NCI-H1105 treated with DMSO at 0.1 percent for 48 hours (cell line): ENCODE data around the gene CNTNAP2.

Experiments
- DNase-seq: peaks from one replicate; lab custom pipeline; 2025; lab: John Stamatoyannopoulos, UW

Gene CNTNAP2

DNA sequence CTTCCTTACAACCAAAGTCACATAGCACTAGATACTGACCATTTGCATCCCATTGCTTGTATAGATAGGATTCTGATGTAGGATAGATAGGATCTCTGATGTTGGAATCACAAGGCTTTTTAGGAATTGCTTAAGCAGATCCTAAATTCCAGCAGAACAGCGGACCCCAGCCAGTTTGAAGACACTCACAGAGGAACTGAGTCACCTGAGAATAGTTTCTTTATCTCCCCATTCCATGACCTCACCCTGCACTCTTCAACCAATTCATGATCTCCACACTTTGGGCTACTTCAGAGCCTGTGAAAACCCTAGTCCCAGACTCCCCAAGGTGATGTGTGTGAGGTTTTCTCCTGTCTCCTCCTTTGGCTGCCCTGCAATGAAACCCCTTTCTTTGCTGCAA is 179.4 kb downstream of the CNTNAP2 start:
- DNase-seq, result no peak

DNA sequence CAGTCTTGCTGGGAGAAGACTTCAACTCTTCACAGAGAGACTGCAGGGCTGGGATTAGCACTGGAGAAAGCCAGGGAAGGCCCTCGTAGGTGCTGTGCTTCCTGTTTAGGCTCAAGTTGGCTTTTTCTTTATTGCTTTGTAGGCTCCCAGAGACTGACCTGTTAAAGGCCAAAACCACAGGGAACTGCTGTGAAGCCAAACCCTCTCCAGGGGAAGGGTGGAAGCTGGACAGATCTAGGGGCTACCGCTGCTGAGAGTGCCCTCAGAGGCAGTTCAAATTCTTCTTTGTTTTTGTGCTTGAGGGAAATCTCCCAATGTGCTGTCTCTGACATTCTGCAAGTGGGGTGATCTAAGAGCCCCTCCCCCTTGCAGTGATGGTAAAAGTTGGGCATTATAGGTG is 198.4 kb downstream of the CNTNAP2 start:
- DNase-seq, result no peak

- DNase-seq, result no peak
Observed at GRCh38 chr7:146319629-146320028, 203.0 kb downstream of the CNTNAP2 start.

DNA sequence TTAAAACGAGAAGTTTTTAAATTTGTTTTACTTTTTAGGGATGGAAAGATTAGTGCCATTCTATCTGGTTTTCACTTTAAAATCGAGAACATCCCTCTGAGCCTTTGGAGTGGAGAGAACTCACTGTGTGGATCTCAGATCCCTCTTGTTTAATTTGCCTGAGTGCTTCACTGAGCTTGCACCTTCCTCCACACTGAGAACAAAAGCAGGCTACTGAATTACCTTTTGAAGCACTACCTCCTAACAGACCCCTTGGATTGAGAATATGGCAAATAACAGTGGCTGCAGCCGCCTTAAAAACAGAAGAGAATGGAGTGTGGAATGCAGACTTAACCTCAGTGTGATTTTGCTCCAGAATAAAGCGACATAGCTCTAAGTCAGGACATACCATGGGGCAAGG is 204.7 kb downstream of the CNTNAP2 start:
- no peak for DNase-seq

DNA sequence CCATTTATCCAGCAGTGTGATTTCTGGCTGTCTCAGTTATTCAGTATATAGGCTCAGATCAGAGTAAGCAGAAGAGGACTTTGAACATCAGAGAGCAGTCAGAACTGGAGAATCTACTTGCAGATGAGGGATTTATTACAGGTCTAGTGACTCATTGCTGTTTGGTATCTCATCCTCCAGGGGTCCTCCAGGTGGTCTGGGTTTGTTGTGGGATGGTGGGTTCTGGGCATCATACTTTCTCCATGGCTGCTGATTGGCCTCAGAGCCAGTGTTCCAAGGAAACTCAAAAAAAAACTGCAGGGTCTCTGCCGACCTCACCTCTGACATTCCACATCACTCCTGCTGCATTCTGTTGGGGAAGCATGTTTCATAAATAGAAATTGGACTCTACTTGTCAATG is 214.8 kb downstream of the CNTNAP2 start:
- no peak for DNase-seq

DNA sequence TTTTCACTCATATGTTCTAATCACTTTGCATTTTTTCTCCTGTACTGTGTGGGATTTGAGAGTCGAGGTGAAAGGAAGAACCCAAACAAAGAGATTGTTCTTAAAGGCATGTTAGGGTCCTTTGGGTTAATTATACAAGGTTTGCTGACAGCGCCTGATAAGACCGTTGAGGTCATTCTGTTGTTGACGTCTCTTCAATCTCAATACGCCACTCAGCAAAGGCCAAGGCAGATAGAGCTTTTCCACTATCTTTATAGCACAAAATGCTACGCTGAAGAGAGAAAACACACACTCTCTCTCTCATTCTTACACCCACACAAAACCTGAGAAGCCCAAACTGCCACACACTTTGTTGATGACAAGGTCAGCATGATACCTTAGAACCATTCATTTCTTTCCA is 228.7 kb downstream of the CNTNAP2 start:
- DNase-seq, result no peak

DNA sequence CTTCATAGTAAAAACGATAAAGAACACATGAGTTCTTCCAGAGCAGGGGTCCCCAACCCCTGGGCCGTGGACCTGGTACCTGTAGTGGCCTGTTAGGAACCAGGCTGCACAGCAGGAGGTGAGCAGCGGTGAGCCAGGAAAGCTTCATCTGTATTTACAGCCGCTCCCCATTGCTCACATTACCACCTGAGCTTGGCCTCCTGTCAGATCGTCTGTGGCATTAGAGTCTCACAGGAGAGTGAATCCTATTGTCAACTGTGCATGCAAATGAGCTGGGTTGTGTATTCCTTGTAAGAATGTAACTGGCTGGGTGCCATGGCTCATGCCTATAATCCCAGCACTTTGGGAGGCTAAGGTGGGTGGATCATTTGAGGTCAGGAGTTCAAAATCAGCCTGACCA is 229.5 kb downstream of the CNTNAP2 start:
- no peak for DNase-seq

- no peak for DNase-seq
Observed at GRCh38 chr7:146355216-146355615, 238.6 kb downstream of the CNTNAP2 start.

GRCh38 chr7:146359176-146359575 is 242.6 kb downstream of the CNTNAP2 start:
- no peak for DNase-seq

- DNase-seq, result no peak
Observed at GRCh38 chr7:146366938-146367337, 250.3 kb downstream of the CNTNAP2 start.

GRCh38 chr7:146370171-146370570 is 253.6 kb downstream of the CNTNAP2 start:
- no peak for DNase-seq

DNA sequence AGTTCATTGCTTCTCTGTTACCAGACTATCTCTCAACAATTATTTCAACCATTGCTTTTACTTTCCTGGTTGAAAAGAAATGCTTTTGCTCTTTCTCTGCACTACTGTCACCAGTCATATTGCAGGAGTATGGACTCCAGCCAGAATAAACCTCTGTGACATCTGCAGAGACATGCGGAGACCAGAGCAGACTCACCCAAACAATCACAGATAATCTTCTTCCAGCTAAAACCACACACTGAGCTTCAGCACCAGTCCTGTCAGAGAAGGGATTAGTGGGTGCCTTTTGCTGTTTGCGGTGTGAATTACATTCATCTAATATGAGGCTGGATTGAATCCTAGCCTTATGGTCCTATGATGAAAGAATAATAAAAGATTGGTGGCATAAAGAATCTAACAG is 258.6 kb downstream of the CNTNAP2 start:
- DNase-seq, result no peak

- DNase-seq, result no peak
Observed at GRCh38 chr7:146378196-146378595, 261.6 kb downstream of the CNTNAP2 start.

DNA sequence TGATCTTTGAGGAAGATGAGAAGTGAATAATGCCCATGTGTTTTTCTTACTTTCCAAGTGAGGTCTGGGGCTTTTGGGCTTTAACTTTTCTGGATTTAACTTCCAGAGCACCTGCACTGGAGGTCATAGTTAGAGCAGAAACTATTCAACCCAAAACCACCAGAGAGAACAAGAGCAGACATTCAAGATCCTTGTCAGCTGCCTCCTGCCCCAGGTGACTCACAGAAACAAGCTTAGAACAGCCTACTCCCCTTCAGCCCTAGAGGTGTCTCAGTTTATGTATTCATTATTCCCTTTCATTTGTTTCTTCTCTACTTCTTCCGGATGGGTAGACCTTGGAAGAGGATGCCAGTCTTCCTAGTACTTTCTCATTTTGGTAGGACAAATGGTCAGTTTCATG is 270.5 kb downstream of the CNTNAP2 start:
- DNase-seq, result no peak

- no peak for DNase-seq
Observed at GRCh38 chr7:146388928-146389327, 272.3 kb downstream of the CNTNAP2 start.

DNA sequence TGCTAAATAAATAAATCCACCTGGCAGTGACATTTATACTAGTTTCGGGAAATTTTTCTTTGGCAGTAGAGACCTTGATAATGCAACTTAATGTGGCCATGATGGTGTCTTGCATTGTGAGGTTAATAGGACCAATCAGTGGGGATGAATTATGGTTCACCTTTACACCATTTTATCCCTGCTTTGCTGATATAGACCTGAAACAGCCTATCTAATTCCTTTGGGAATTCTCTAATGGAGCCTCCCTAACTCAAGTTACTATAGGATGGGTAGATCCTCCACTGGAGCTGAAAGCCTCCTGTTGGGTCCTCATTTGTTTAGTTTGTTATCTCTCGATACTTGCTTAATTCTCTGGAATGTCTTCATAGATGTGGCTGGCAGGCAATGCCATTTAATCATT is 276.7 kb downstream of the CNTNAP2 start:
- no peak for DNase-seq

GRCh38 chr7:146397141-146397540 is 280.5 kb downstream of the CNTNAP2 start:
- DNase-seq, result no peak

DNA sequence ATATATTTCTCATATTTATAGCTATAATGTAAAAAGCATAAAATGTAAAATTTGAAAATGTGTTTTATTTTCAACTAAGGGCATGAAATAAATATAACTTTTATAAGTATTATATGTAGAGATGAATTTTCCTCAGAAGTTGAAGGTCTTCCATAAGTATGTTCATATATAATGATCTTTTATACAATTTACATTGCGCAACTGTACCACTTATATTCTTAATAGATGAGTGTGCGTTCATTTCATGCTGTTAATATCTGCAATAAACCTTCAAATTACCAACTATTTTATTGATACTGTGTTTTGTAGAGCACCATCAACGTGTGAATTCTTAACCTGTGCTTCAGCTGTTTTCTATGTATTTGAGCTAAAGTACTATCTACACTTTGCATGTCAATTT is 285.3 kb downstream of the CNTNAP2 start:
- DNase-seq, result no peak

- no peak for DNase-seq
Observed at GRCh38 chr7:146405737-146406136, 289.1 kb downstream of the CNTNAP2 start.

GRCh38 chr7:146411975-146412374 is 295.4 kb downstream of the CNTNAP2 start:
- no peak for DNase-seq

- no peak for DNase-seq
Observed at GRCh38 chr7:146412781-146413180, 296.2 kb downstream of the CNTNAP2 start.

DNA sequence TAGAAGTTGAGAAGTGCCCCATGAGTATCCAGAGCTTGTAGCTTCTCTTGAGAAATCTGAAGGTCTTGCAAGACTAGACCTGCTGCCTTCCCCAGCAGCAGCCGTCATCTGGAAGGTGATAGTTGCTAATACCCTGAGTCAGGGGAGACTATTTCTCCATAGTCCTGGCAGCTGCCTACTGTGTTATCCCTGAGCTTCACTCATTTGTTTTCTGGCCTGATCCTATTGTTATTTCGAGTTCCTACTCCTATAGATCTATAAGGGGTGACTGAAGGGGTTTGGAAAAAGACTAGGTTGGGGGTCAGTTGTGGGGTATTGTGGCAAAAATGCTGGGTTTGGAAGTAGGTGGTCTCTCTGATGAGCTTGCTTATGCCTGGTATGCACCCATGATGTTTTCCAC is 297.8 kb downstream of the CNTNAP2 start:
- no peak for DNase-seq

DNA sequence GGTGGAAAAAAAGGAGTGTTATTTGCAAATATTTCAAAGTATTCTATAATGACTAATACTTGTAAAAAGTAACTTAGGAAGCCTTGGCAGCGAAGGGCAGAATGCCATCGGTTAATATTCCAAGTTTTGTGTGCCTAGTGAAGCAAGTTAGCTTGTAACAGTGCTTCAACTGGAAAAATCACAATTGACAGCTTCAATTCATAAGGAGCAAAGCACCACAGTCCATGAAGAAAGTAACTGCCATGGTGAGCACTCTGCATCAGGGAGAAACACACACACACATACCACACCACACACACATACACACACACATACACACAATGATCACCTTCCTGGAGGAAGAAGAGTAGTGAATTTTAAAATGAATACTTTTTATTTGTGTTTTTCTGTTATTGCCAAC is 298.3 kb downstream of the CNTNAP2 start:
- no peak for DNase-seq

DNA sequence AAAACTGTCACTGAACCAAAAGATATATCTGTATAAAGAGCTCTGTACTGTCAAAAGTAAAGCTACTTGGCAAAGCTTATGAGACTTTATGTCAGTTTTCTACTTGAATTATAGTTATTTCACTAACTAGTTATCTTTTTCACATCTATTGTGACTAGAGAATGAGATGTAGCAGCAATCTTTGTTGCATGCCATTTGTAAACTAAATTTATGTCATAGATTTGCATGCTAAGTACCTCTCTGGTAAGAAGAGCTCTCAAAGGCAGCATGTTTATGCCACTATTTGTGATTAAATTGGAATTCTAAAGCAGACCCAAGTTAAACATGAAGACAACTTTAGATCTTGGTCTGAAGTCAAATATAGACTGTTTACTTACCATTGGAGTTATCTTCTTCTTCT is 300.6 kb downstream of the CNTNAP2 start:
- no peak for DNase-seq

DNA sequence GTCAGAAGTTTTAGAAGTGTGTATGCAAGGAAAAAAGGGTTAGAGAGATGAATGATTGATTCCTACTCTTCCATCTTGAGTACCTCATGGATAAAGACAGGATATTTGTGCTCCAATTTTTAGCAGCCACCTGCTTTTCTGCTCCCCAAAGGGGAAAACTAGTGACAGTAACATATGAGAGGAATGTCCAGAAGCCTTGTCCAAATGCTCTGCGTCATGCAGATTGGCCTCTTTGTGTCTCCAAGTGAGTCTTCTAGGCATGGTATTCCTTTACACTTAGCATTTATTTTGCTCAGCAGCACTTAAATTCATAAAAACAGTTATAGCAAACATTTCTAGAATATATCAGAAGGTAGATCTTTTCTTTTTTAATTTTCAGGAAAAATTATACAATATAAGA is 306.8 kb downstream of the CNTNAP2 start:
- no peak for DNase-seq
